Gastroesophageal sphincter (tissue), 4 donors: Measurements from ENCODE around the gene IL22RA1. TPM values are rescaled to one million over a fixed set of nuclear protein-coding genes. Genes with fewer than 3 reads are reported as not detected.

Experiments used
- ATAC-seq: fragments of 150-250 bp; one replicate; pipeline ENCODE4 v1.9.1; 2016; ENCODE audit warnings: mild to moderate bottlenecking, moderate library complexity
- H3K27ac ChIP-seq, 4 donors: fragments of 200-600 bp; sonication (generic) in 3 of 4; 1 replicate in 3 of 4; 2 replicates in 1 of 4; pipeline ENCODE4 v1.5.1; 2016 to 2019
- H3K27me3 ChIP-seq: fragments of 200-600 bp; sonication (generic); one replicate; pipeline ENCODE4 v1.5.1; 2019
- H3K36me3 ChIP-seq, 2 donors: fragments of 200-600 bp; sonication (generic); one replicate each; pipeline ENCODE4 v1.5.1; 2019; ENCODE audit warnings: control low read depth in 1 of 2
- H3K4me1 ChIP-seq, 3 donors: fragments of 200-600 bp; sonication (generic); 1 replicate in 2 of 3; 2 replicates in 1 of 3; pipeline ENCODE4 v1.5.1; 2016 to 2019; ENCODE audit warnings: control low read depth in 2 of 3
- H3K4me3 ChIP-seq, 2 donors: fragments of 200-600 bp; sonication (generic); one replicate each; pipeline ENCODE4 v1.5.1; 2019; ENCODE audit warnings: mild to moderate bottlenecking in 1 of 2, moderate library complexity in 1 of 2
- H3K9me3 ChIP-seq, 3 donors: fragments of 200-600 bp; sonication (generic); one replicate each; pipeline ENCODE4 v1.5.1; 2017 to 2019; ENCODE audit warnings: control low read depth in 2 of 3
- EP300 ChIP-seq: sonication (generic); formaldehyde crosslinking; IDR thresholded peaks from one replicate; pipeline ENCODE4 v1.6.1; 2017; ENCODE audit warnings: antibody characterized with exemption, mild to moderate bottlenecking
- POLR2A ChIP-seq, 2 donors: fragments of 450-650 bp; IDR thresholded peaks; one replicate each; pipeline ENCODE4 v1.6.1; 2017; ENCODE audit warnings: antibody characterized with exemption in 2 of 2, mild to moderate bottlenecking in 2 of 2, moderate library complexity in 1 of 2
- POLR2AphosphoS5 ChIP-seq: sonication (generic); formaldehyde crosslinking; IDR thresholded peaks from one replicate; pipeline ENCODE4 v1.6.1; 2017; ENCODE audit warnings: antibody characterized with exemption
- WGBS, 2 donors: methylation state at CpG; one replicate each; pipeline ENCODE4 v1.1.5; 2018; ENCODE audit warnings: low coverage in 1 of 2; 5-methylcytosine and 5-hydroxymethylcytosine counted together
- total RNA-seq, 4 donors: library from RNA; depleted of rRNA; stranded (reverse); fragments of >200 nt; gene quantifications; one replicate each; pipeline ENCODE4 v1.1.0, GENCODE V29; 2016
- TF ChIP-seq, protein P1 (sequence below), 4 experiments: fragments of 200-600 bp in 2 of 4; fragments of 450-650 bp in 2 of 4; sonication (generic) in 1 of 4; IDR thresholded peaks; one replicate each; pipeline ENCODE4 v1.5.1; 2017 to 2019; ENCODE audit warnings: antibody characterized with exemption in 4 of 4, mild to moderate bottlenecking in 2 of 4, moderate library complexity in 2 of 4

The IL22RA1 gene
- total RNA-seq, 4 donors from 2014 or later, result 0.57 to 0.58 TPM; not detected in 2

DNA sequence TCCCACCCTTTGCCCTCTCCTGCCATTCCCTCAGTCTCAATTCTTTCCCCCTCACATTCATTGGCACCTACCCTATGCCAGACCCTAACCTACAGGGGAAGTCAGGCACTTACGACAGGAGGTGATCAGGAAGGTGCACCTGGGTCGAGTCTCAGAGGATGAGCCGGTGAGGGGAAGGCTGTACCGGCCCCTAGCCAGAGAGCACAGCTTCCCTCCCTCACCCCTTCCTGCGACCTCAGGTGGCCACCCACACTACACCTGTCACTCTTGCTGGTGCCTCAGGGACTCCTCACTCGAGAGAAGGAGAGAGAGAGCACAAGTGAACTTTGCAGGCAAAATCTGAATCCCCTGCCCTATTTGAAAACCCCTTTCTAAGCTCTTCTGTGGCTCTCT is 29.3 kb downstream of the IL22RA1 start:
- H3K27me3 ChIP-seq, result peaks cover 6% of the 10 kb centered on the region
- H3K4me3 ChIP-seq, result no peak overlapping the region
- H3K36me3 ChIP-seq, result no peaks in the 10 kb centered on the region
- WGBS, 2 donors, result 50 to 67% methylated on average over 1 to 4 of the region's 6 CpGs
- H3K27ac ChIP-seq, result no peak overlapping the region
- TF ChIP-seq EP300 (no peak), POLR2A (IDR thresholded peaks at IDR 0.05) (no peak), POLR2AphosphoS5 (no peak)
- TF ChIP-seq, protein P1, sequence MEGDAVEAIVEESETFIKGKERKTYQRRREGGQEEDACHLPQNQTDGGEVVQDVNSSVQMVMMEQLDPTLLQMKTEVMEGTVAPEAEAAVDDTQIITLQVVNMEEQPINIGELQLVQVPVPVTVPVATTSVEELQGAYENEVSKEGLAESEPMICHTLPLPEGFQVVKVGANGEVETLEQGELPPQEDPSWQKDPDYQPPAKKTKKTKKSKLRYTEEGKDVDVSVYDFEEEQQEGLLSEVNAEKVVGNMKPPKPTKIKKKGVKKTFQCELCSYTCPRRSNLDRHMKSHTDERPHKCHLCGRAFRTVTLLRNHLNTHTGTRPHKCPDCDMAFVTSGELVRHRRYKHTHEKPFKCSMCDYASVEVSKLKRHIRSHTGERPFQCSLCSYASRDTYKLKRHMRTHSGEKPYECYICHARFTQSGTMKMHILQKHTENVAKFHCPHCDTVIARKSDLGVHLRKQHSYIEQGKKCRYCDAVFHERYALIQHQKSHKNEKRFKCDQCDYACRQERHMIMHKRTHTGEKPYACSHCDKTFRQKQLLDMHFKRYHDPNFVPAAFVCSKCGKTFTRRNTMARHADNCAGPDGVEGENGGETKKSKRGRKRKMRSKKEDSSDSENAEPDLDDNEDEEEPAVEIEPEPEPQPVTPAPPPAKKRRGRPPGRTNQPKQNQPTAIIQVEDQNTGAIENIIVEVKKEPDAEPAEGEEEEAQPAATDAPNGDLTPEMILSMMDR (IDR thresholded peaks at IDR 0.05), result no peak
- ATAC-seq, result no peak
- no peaks in the 10 kb centered on the region for H3K9me3 ChIP-seq
- peaks cover 0 to 24% (median 0%) of the 10 kb centered on the region in 3 donors for H3K4me1 ChIP-seq

DNA sequence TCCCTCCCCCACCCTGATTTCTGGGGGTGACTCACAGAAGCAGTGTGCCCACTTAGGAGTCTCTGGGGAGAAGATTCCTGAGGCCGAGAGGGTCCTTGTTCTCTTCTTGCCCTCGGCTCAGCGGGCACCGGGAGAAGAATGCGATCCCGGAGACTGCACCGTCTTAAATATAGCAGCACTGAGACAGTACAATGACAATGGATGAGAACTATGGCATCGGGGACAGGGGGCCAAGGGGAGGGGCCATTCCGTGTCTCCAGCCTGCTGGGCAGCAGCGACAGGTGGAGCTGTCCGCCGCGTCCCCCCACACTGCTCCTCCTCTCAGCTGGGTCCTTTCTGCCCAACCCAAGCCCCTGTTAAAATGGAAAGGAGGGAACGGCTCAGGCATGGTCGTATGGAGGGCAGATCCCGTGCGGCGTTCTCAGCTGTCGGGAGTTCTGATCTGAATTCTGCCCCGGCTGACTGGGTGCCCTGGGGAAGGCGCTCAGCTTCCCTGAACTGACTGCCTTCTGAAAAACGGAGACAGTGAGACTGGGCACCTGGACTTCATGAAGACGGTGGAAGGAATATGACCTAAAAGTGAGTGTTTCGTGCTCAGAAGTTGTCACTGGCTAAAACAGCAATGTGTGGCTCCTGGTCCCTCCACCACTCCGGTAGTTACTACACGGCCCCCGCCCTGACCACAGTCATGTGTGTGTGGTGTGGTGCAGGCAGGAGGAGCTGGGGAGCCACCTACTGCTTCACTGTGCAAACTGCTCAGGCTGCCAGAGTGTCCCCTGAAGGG is 30.8 kb downstream of the IL22RA1 start, which contains the start of gene MYOM3:
Gene MYOM3 (minus strand): TSS at position 140 of the 784 bp plus-strand sequence. CDS start 3,499 bp downstream, outside the sequence.
- H3K27ac ChIP-seq, result peak within 1 kb of the TSS in 3 of 4 donors; percentile 35 to 66 (median 57)
- no peak for TF ChIP-seq EP300
- TF ChIP-seq, protein P1 (IDR thresholded peaks at IDR 0.05), result peak in 3 of 4 experiments; percentile 59 to 76 (median 61)
- peak; percentile 86 for ATAC-seq
- WGBS, 2 donors, result 0 to 4% methylated on average over 2 to 8 of the region's 27 CpGs
- no peaks in the 10 kb centered on the region for H3K36me3 ChIP-seq
- peak within 1 kb of the TSS in 1 of 2 donors; percentile 36 for H3K4me3 ChIP-seq
- H3K27me3 ChIP-seq, result peaks cover 6% of the 10 kb centered on the region
- H3K9me3 ChIP-seq, result no peaks in the 10 kb centered on the region
- H3K4me1 ChIP-seq, result peaks cover 0 to 24% (median 0%) of the 10 kb centered on the region in 3 donors

- no peak for TF ChIP-seq POLR2AphosphoS5
- TF ChIP-seq, protein P1 (IDR thresholded peaks at IDR 0.05), result no peak
- TF ChIP-seq EP300, result no peak
- TF ChIP-seq POLR2A (IDR thresholded peaks at IDR 0.05), result no peak
- Histone ChIP-seq H3K36me3 (no peaks in the 10 kb centered on the region), H3K27me3 (no peaks in the 10 kb centered on the region), H3K4me1 (peaks cover 0 to 24% (median 0%) of the 10 kb centered on the region in 3 donors), H3K9me3 (no peaks in the 10 kb centered on the region), H3K4me3 (no peak overlapping the region), H3K27ac (peak overlapping the region in 3 of 4 donors; percentile 35 to 66 (median 57))
- WGBS, 2 donors, result 67 to 82% methylated on average over 2 to 11 of the region's 20 CpGs
- ATAC-seq, result peak; percentile 37
Observed at GRCh38 chr1:24111262-24111995, 31.5 kb downstream of the IL22RA1 start.

DNA sequence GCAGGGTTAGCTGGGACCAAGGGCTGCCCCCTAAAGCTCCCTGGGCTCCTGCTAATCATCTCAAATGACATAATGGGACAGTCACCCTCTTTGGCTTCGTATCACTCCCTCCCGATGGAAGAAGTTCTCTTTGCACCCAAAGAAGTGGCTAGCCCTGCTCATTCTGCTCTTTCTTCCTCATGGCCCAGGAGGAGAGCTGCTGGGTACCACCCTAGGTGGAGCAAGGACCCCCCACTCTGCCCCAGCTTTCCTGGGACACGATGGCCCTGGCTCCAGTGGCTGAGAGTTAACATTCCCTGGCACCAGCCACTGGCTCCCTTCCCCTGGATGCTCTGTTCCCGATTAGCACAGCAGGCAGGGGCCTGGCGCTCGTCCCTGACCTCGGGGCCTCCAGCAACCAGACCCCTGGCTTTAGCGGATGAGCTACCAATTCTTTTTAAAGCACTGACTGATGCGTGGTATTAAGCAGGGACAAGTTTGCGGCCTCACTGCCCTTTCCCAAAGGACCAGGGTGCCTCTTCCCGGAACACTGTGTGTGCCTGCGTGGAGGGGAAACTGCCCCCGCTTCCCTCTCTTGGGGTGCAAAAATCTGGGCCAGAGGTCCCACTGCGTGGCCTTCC is 32.2 kb downstream of the IL22RA1 start:
- ATAC-seq, result no peak

More for the DNA sequence above, 32.2 kb downstream of the IL22RA1 start:
- Histone ChIP-seq H3K27ac (peak overlapping the region in 3 of 4 donors; percentile 35 to 66 (median 57)), H3K9me3 (no peaks in the 10 kb centered on the region), H3K4me1 (peaks cover 0 to 24% (median 0%) of the 10 kb centered on the region in 3 donors), H3K36me3 (no peaks in the 10 kb centered on the region), H3K4me3 (no peak overlapping the region), H3K27me3 (no peaks in the 10 kb centered on the region)
- TF ChIP-seq POLR2A (IDR thresholded peaks at IDR 0.05) (no peak), POLR2AphosphoS5 (no peak), EP300 (no peak)
- TF ChIP-seq, protein P1 (IDR thresholded peaks at IDR 0.05), result no peak
- 62 to 100% methylated on average over 1 to 5 of the region's 14 CpGs for WGBS, 2 donors
